Suppressor macrophage treated with lipopolysaccharide for 4 hours (primary cell): Measurements from ENCODE around the gene FXYD1.
A peak's percentile ranks its signal among the peaks of the same experiment; 100 is the strongest.
"Not testable (repeated sequence)": the region's sequence is repeated elsewhere in the genome, so short reads cannot be mapped to it uniquely, and the experiment has no call there.

Source experiments
- DNase-seq: peaks from one replicate; pipeline ENCODE4 v3.0.0-alpha.2; 2020

The FXYD1 gene

DNA sequence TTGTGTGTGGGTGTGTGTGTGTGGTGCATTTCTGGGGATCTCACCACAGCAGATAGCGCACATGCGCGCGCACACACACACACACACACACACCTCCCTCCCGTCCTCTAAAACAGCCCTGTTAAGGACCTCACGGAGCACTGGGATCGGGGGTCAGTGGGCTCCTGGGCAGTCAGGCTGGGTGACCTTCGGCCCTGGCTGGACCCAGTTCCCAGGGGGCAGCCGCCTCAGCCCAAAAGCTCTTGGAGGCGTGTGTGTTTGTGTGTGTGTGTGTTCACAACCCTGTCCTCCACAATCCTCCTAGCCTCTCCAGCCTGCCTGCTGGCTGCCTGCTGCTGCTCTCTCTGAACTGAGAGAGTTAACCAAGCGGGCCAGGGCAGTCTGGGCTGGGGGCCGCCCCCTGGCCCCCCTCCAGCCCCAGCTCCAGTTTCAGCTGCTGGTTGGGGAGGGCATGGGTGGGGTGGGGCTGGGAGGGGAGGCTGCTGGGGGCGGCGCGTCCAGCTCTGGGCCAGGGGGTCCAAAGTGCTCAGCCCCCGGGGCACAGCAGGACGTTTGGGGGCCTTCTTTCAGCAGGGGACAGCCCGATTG is at the start of gene FXYD1:
TSS of gene FXYD1 (plus strand) at position 520 of the 588 bp plus-strand sequence. CDS start 1,256 bp downstream, outside the sequence.
- DNase-seq: no peak

GRCh38 chr19:35089554-35089953 is 49.1 kb upstream of the FXYD1 start:
- no peak for DNase-seq

DNA sequence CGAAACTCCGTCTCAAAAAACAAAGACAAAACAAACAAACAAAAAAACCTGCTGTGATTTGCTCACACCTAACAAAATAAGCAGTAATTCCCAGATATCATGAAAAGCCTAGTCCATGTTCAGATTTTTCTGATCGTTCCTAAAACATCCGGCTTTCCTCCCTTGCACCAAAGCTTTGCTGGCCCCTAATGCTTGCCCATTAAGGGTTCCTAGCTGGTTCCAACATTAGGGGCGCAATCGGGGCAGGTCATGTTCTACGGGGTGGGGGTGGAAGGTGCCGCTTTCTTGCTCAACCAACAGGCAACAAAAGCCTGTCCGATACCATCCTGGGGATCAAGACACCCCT is 48.5 kb upstream of the FXYD1 start:
- DNase-seq: no peak

DNA sequence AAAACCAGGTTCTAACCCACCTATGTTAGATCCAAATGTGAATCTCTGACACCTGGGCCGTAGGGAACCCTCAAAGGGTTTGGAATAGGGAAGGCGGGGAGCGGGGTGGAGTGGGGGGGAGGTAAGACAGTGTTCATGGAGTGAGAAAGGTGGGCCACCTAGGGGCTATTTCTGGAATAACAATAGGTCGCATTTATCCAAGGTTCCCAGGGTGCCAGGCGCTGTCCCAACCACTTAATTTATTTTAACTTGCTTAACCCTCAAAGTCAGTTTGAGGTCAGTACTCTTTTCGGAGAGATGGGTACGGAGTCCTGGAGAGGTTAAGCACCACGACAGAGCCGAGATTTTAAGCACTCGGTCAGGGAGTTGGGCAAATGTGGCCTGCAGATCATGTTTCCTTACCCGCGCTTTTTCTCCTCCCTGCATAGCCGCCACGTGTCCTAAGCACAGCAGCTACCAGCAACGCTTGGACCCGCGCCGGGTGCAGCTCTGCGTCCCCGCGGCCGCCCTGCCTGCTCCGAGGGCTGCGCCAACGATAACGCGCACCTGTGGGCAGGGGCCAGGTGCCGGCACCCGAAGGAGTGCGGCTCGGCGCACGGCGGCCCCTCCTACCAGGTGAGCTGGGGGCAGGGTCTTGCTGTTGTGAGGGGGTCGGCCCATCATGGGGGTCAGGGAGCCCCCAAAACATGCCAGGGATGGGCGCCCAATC is 48.0 kb upstream of the FXYD1 start:
- DNase-seq: peak; percentile 64

DNA sequence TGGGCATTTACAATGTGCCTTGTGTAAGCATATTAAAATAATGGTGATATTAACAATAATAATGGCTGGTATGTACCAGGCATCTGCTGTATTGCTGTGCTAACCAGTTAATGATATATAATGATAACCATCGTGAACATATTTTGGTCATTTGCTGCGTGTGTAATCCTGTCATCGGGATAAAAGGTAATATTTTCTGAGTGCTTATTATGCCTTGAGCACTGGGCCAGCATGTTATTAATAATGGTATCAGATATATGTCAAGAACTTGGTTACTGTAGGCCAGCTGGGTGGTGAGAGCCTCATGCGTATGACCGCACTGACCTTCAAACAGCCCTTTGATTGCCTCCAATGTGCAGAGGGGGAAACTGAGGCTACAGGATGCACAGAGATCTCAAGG is 45.2 kb upstream of the FXYD1 start:
- no peak for DNase-seq

- DNase-seq: no peak
These were observed 44.5 kb upstream of the FXYD1 start for GRCh38 chr19:35093941-35094647.

GRCh38 chr19:35094656-35095055 is 44.0 kb upstream of the FXYD1 start:
- no peak for DNase-seq

GRCh38 chr19:35095667-35096368 is 42.8 kb upstream of the FXYD1 start:
- DNase-seq: no peak

DNA sequence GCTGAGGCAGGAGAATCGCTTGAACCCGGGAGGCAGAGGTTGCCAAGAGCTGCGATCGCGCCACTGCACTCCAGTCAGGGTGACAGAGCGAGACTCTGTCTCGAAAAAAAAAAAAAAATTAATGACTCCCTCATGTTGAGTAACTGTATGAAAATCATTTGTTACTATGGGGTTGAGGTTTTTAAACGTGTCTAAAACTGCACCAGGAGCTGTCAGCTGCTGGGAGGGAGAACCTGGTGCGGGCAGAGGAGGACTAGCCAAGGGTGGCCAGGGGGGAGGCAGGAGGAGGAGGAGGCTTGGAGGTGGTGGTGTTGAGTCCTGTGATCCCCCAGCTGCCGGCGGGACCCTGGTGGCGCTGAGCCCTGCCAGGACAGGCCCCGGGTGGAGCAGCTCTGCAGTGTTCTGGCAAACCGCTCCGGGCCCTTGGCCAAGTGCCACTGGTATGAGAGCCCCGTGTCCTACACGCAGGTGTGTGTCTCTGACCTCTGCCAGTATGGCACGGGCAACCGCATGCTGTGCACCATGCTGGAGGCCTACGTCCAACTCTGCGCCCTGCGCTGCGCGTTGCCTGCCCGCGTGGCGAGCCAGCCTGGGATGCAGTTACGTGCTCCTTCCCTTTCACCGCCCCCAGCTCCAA is 40.1 kb upstream of the FXYD1 start:
- no peak for DNase-seq

- no peak for DNase-seq
These were observed 39.3 kb upstream of the FXYD1 start for GRCh38 chr19:35099155-35099896.

DNA sequence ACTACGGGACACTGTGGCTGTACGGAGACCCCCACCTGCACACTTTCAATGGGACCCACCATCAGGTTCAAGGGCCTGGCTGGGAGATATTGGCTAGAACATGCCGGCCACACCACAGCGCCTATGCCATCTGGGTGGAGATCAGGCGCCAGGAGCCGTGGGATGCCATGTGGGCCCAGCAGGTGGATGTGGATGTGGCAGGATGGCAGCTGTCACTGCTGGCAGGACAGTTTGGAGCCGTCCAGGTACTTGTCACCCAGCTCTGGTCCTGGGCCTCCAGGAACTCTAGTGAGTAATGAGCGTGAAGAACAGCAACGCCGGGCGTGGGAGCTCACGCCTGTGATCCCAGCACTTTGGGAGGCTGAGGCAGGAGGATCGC is 38.7 kb upstream of the FXYD1 start:
- no peak for DNase-seq

DNA sequence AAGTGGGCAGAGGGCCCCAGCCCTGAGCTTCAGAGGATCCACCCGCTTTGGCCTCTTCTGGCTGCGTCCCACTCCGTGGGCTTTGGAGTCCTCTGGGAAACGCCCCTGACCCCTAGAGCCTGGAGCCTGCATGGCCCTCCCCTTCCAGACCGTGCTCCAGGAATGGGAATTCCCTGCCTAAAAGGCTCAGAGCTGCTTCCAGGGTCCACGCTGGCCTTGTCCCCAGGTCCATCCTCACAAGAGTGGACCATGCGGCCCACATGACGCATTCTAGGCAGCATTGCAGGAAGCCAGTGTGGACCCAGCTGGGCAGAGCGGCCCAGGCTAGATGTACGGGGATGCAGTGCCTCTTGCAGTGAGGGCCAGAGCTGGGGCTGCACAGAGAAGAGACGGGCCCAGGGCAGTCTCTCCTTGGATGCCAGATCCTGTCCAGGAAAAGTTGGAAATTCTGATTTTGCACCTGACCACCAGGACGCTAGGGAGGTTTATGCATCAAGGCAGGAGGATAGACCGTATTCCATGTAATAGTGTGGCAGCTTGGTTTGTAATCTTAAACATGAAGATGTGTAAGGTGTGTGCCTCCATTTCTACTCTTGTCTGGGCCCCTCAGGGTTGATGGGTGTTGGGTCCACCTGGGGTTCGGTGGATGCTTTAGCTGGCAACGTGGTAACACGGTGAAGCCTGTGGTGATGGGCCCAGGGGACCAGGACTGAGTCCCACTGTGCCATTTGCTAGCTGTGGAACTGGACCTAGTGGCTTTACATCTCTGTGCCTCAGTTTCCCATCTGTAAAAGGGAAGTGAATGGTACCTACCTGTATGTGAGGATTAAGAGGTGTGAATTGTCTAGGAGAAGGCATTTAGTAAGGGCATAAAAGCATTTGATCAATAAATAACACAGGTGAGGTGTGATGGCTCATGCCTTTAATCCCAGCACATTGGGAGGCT is 37.8 kb upstream of the FXYD1 start:
- DNase-seq: no peak

DNA sequence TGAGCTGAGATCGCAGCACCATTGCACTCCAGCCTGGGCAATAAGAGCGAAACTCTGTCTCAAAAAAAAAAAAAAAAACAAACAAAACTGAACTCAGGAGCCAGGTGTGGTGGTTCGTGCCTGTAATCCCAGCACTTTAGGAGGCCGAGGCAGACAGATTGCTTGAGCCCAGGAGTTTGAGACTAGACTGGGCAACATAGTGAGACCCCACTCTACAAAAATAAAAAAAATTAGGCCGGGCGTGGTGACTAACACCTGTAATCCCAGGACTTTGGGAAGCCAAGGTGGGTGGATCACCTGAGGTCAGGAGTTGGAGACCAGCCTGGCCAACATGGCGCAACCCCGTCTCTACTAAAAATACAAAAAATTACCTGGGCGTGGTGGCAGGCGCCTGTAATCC is 36.7 kb upstream of the FXYD1 start:
- not testable (repeated sequence) for DNase-seq

DNA sequence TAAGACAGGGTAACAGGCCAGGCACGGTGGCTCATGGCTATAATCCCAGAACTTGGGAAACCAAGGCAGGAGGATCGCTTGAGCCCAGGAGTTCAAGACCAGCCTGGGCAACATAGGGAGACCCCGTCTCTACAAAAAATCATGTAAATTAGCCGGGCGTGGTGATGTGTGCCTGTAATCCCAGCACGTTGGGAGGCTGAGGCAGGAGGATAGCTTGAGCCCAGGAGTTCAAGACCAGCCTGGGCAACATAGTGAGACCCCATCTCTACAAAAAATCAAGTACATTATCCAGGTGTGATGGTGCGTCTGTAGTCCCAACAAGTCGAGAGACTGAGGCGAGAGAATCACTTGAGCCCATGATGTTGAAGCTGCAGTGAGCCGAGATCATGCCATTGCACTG is 35.0 kb upstream of the FXYD1 start:
- DNase-seq: not testable (repeated sequence)

DNA sequence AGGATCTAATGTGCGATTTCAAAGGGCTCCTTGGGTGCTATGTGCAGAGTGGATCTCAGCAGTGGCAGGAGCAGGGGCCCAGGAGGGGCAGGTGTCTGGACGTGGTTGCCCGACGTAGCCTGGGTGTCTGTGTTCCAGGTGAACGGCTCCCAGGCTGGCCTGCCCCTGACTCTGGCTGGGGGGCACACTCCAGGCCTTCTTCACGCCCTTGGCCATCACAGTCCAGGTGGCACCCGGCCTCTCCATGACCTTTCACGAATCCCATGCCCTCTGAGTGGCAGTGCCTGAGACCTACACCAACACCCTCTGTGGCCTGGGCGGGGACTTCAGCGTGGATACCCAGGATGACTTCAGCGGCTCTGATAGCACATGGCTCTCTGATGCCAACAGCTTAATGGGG is 34.3 kb upstream of the FXYD1 start:
- DNase-seq: no peak

DNA sequence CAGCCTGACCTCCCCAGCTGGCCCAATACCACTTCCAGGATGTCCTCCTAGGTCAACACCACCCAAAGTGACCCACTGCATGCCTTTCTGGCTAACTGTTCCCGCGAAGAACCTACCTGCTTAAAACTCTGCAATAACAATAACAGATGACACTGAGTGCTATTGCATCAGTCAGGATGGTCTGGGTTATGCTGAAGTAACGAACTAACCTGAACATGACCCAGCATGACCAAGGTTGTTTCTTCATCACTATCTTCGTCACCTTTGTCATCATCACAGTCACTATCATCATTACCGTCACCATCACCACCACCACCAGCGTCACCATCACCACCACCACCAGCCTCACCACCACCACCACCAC is 33.6 kb upstream of the FXYD1 start:
- DNase-seq: no peak

DNA sequence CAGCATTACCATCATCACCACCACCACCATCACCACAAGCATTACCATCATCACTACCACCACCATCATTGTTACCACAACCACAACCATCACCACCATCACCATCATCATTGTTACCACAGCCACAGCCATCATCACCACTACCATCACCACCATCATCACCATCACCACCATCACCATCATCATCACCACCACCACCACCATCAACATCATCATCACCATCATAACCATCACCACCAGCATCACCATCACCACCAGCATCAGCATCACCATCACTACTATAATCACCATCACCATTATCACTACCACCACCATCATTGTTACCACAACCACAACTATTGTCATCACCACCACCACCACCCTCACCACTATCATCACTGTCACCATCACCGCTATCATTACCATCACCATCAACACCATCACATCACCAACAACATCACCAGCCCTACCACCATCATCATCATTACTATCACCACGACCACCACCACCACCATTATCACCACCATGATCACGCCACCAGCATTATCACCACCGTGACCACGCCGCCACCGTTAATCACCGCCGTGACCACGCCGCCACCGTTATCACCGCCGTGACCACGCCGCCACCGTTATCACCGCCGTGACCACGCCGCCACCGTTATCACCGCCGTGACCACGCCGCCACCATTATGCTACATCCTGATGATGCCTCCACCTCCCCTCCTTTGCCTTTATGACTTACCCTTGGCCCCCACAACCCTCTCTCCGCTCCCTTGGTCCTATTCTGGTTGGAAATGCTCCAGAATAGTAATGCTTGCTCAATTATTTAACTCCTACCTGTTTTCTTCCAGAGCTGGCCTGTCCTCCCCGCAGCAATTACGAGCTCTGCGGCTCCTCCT is 33.0 kb upstream of the FXYD1 start:
- DNase-seq: no peak

DNA sequence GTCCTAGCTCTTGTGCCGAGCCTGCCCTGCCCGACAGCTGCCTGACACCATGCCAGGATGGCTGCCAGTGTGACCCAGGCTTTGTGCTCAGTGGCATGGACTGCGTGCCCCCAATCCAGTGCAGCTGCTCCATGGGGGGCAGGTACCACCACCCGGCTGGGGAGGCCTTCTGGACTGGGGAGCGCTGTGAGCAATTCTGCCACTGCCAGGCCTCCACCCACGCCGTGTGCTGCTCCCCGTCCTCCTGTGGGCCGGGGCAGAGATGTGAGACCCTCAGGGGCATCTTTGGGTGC is 32.4 kb upstream of the FXYD1 start:
- no peak for DNase-seq

- no peak for DNase-seq
These were observed 31.6 kb upstream of the FXYD1 start for GRCh38 chr19:35106898-35107541.

- peak; percentile 64 for DNase-seq
These were observed 31.1 kb upstream of the FXYD1 start for GRCh38 chr19:35107545-35107944.
